GM04504 (cell line): ENCODE data around the gene GGA2.
"Not testable (repeated sequence)": the region's sequence is repeated elsewhere in the genome, so short reads cannot be mapped to it uniquely, and the experiment has no call there.

Experiments used
- DNase-seq: peaks from one replicate; pipeline ENCODE4 v3.0.0-alpha.2; 2012; ENCODE audit warnings: low read depth

GGA2 gene

DNA sequence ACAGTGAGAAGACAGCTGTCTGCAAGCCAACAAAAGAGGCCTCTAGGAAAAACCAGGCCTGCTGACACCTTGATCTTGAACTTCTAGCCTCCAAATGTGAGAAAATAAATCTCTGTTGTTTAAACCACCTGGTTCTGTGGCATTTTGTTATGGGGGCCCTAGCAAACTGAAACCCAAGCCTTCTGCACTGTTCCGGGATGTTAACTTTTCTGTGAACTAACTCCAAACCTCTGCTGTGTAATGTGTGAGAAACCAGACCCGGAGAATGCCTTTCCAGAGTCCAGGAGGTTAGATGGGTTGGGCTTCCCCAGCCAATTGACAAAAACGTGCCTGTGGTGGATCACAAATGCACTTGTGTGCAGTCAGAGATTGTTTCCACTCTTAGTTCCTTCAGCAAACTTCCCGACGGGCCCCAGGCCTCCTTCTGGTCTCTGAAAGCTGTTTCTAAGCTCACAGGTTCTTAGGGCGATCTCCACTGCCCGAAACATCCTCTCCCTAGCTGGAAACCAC is 13.6 kb upstream of the GGA2 start:
- no peak for DNase-seq

DNA sequence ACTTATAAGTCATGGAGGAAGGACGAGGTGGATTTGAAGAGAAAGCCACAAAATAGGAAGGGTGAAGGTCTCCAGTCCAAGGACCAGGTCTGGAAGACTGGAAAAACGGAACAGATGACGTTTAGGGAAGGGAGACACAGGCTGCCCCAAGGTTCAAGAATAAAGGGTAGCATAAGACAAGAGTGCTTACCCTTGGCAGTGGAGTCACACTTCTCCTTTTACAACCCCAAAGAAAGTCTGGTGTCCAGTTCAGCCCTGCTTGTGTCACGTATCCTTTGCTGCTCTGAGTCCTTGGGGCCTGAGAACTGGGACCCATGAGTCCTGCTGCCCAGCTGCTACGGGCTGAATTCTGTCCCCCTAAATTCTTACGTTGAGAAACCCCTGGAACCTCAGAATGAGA is 13.0 kb upstream of the GGA2 start:
- no peak for DNase-seq

DNA sequence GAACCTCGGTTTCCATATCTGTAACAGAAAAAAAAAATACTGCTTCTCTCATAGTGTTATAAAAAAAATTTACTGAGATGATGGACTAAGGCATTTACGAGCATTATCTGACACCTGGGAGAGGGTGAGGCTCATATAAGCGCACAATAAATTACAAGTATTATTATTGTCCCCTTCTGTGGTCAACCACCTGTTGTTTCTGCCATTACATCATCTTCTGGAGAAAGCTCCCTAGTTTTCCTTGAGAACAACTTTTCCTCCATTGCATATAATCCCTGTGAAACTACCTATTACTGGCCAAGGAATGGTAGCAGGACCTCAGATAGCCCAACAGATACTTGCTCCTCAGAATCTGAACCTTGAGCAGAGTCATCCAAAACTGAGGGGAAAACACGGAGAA is 11.7 kb upstream of the GGA2 start:
- no peak for DNase-seq

DNA sequence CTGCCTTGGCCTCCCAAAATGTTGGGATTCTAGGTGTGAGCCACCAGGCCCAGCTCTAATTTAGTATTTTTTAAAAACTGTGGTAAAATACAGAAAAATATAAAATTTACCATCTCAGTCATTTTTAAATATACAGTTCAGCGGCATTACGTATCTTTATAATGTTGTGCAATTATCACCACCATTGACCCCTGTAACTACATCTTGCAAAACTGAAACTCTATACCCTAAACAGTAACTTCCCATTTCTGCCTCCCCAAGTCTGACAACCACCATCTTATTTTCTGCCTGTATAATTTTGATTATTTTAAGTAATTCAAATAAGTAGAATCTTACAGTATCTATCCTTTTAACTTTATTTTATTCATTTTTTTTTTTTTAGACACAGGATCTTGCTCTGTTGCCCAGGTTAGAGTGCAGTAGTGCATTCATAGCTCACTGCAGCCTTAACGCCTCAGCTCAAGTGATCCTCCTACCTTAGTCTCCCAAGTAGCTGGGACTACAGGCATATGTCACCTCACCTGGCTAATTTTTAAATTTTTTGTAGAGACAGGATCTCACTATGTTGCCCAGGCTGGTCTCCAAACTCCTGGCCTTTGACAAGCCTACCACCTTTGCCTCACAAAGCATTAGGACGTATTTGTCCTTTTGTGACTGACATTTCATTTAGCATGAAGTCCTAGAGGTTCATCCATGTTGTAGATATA is 10.9 kb upstream of the GGA2 start:
- no peak for DNase-seq

DNA sequence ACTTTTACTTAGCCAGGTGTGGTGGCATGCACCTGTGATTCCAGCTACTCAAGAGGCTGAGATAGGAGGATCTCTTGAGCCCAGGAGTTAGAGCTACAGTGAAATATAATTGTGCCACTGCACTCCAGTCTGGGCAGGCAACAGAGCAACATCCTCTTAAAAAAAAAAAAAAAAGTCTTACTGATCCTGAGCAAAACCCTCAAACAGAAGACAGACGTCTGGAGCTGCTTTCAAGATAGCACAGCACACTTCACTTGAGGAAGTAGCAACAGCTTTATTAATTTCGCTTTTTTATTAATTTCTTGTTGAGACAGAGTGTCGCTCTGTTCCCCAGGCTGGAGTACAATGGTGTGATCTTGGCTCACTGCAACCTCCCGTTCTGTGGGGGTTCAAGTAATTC is 10.2 kb upstream of the GGA2 start:
- DNase-seq: no peak

DNA sequence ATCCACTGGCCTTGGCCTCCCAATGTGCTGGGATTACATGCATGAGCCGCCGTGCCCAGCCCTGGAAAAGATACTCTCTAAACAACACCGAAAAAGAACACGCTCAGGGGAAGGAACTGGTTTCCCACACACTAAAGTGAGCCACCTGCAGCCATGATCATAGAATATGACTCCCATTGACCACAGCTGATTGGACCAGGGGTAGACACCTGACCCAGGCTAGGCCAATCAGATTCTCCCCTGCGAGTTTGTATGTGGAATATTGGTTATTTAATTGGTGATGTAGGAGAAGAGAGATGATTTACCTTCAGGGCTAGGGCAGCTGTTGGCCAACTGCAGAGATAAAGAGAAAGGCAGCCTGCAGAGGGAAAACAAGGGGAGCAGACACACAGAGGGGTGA is 9.0 kb upstream of the GGA2 start:
- DNase-seq: no peak

DNA sequence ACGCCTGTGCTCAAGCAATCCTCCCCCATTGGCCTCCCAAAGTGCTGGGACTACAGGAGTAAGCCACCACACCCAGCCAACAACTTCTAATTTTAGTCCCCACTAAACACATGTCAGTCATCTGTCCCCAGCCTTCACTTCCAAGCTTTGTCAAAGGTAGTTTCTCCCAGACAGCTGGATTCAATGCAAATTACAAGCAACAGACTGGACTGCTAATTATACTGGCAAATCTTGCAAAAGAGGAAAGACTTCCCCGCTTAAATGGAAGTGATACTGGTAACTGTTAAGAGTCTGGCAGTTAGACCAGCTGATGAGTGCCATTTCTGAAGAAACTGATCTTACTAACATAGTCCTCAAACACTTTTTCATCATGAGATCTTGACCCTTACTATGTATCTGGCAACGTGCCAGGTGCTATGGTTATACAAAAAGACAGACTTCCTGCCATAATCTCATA is 8.2 kb upstream of the GGA2 start:
- DNase-seq: no peak

DNA sequence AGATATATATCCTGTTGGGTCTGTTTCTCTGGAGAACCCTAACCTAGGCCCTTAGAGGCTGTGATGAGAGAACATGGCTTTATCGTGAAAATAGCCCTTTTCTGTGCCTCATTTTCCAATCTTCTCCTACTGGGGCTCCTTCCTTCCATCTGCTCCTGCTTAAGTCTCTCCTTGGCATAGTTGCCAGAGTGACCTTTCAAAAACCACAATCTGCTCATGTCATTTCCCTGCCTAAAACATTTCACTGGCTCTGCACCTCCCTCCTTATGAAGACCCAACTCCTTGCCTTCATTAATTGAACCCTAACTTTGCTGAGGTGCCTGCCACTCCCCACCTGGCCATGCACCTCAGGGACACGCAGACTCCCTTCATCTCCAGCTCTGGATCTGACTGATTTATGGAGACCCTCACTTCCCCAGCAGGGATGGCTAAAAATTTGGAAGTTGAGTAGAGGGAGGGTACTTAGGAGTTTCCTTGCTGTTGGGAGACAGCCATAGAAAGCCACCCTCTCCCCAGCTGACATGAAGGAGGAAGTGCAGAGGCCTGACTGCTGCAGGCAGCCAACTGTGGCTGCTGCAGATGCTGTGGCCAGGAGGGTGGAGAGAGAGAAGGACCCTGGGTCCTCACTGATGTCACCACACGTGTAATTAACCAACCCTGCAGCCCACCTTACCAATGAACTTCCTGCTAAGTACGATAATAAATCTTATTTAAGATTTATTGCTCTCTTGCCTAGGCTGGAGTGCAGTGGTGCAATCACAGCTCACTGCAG is 6.3 kb upstream of the GGA2 start:
- DNase-seq: no peak

DNA sequence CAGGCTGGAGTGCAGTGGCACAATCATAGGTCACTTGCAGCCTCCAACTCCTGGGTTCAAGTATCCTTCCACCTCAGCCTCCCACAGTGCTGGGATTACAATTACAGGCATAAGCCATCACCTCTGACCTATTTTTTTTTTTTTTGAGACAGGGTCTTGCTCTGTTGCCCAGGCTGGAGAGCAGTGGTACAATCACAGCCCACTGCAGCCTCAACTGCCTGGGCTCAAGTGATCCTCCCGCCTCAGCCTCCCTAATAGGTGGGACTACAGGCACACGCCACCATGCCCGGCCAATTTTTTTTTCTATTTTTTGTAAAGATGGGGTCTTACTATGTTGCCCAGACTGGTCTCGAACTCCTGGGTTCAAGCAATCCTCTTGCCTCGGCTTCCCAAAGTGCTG is 5.6 kb upstream of the GGA2 start:
- no peak for DNase-seq

DNA sequence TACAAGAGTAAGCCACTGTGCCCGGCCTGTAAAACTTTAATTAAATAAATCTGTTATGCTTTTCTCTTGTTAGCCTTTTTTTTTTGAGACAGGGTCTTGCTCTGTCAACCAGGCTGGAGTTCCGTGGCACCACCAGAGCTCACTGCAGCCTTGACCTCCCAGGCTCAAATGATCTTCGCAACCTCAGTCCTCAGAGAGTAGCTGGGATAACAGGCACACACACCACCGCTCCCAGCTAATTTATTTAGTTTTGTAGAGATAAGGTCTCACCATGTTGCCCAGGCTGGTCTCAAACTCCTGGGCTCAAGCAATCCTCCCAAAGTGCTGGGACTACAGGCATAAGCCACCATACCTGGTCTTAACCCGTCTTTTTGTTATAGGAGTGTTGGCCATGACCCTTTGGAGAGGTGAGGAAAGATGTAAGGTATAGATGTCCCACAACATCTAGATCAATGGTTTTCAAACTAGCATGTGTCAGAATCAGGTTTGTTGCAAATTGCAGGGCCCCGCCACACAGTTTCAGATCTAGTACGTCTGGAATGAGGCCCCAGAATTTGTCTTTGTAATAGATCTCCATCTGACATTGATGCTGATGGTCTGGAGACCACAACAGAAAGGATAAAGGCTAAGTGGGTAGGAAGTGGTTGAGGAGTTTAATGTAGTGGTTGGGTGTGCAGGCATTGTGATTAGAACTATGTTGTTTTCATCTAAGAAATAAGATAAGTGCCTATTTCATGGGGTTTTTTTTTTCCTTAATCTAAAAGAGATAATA is 4.3 kb upstream of the GGA2 start:
- no peak for DNase-seq

DNA sequence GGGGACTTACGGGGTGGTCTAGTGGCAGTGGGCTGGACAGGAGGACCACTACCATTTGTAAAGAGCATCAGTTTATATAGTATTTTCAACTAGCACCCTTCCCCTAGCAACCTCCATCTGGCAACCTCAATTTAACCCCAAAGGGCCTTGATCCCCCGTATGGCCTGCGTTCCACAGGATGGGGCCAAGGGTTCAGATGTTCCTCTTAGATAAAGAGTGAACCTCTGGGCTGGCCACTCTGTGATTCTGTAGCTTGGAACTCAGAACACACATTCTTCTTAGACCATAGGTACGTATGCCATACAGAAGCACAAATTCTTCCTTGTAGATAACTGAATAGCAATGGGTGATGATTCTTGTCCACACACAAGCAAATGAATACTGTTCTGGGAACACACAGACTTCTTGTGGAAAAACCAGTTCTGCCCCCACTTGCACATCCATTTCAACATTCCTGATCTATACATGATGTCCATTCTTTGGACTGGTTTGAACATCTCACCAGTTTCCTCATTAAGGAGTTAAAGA is 1.9 kb upstream of the GGA2 start:
- DNase-seq: no peak

DNA sequence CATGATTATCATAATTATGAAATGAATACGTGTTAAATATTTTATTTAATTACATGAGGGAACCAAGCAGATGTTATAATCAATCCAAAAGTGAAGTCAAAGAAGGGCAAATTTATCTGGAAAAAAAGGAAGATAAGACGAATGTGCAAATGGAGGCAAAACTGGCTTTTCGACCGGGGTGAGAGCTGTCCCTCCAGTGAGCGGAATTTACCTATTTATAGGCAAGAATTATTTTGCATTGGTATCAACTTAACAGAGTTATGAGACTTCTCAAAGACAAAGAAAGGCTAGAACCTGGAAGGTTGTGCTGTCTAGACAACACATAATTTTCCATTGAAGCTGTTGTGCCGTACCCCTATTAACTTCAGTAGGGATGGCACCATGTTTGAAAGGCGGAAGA is 1.4 kb upstream of the GGA2 start:
- no peak for DNase-seq

DNA sequence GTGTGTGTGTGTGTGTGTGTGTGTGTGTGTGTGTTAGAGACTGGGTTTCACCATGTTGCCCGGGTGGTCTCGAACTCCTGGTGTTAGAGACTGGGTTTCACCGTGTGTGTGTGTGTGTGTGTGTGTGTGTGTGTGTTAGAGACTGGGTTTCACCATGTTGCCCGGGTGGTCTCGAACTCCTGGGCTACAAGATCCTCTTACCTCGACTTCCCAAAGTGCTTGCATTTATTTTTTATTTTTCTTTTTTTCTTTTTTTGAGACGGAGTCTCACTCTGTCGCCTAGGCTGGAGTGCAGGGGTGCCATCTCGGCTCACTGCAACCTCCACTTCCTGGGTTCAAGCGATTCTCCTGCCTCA is 599 bp upstream of the GGA2 start:
- not testable (repeated sequence) for DNase-seq

DNA sequence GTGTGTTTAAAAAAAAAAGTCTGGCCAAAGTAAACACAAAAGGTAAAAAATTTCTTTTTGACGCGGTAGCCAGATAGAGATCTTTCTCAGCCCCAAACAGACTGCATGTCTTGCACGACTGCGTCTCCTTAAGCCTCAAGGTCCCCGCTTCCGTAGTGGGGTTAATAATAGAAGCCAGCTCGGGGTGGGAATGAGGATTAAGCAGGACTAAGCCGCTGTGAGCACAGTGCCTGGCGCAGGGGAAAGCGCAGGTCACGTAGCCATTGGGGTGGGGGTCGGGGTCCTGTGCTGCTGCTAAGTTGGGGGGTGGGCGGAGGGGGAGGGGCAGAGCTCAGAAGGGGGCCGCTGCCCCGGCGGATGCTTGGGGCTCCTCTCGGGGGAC is 521 bp downstream of the GGA2 start:
- DNase-seq: no peak

DNA sequence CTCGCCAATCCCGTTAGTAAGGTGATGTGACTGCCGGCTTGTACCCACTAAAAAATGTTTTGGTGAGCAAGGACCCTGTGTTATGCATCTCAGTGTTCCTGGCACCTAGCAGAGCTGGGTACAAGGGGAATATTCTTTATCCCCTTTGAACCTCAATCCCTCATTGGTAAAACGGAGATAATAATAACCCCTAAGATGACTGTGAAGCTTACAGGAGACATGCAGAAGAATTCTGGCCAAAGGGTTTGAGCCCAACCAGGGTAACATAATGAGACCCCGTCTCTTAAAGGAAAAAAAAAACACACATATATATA is 896 bp downstream of the GGA2 start:
- no peak for DNase-seq

DNA sequence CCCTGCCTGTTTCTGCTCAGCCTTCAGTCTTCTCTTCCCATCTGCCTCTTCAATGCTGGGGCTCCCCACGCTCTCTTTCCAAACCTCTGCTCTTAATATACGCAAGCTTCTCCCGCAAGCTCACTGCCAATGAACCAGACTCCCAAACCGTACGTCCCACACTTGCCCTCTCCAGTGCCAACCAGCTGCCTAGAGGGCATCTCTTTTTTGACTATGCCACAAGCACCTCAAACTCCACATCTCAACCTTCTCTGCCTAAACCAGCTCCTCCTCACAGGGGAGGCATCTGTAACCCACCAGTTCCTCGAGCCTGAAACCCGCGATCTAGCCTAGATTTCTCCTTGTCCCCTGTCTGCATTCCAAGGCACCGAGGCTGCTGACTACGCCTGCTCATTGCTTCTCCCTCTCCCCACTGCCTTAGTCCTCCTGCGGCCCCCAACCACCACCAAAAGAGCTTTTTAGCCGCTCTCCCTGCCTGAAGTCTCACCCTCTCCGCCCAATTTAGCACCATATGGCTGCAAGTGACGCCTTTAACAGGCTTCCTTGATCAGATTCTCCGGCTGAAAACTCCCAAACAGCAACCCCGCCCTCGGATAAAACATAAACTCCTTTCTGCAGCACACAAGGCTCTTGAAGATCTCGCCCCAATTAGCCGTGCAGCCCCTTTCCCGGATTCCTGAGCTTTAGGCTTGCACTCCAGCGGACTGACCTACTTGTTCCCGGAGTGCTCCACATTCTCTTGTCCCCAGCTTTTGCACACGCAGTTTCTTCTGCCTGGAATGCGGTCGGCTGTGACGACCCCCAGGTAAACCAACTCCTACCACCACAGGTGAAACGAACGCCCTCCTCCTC is 1.5 kb downstream of the GGA2 start:
- DNase-seq: no peak

DNA sequence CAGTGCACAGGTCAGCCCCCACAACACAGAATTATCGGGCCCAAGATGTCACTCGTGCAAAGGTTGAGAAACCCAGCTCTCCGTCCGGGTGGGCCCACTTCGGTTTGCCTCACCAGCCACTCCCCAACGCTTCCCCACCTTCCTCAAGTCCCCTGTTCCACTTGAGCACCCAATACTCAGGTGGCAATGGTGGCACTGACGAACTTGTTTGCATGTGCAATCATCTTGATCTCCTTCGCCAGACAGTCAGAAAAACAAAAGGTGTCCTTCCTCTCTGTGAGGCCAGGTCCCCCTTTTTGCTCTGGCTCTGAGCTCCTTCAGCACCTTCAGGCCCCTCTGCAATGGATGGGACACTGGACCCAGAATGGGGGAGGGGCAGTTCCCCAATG is 3.7 kb downstream of the GGA2 start:
- DNase-seq: no peak

DNA sequence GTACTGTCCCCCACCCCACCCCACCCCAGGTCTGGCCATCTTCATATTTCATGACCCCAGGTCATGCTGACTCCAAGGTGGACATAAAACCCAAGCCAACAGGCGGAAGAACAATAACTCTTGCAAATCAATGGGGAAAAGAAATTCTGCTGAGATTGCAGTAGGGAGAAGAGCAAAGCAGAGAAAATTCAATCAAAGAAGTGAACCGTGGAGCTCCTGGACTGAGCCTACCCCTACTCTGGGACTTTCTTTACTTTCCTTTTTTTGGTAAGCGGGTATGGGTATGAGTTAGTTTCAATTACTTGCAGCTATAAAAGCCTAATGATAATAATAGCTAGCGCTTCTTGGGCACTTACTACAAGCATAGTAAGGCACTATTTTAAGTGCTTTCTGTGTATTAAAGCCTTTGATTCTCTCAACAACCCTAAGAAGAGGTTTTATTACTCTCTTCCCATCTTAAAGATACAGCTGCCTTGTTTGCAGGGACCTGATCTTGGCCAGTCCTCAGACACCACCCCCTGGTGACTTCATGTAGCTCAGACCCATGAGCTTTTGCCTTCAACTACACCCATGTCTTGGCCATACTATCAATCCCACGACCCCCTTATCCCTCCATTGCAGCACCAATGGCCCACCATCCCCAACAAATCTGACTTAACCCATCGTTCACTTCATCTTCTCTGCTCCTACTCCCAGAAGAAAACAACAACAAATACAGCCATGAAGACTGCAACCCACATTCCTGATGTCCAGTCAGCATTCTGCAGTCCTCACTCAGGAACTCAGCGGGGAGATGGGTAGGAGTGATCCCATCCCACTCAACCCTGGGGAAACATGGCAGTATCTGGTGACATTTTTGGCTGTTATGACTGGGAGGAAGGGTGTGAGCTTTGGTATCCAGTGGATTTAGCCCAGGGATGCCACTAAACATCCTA is 4.4 kb downstream of the GGA2 start:
- no peak for DNase-seq

DNA sequence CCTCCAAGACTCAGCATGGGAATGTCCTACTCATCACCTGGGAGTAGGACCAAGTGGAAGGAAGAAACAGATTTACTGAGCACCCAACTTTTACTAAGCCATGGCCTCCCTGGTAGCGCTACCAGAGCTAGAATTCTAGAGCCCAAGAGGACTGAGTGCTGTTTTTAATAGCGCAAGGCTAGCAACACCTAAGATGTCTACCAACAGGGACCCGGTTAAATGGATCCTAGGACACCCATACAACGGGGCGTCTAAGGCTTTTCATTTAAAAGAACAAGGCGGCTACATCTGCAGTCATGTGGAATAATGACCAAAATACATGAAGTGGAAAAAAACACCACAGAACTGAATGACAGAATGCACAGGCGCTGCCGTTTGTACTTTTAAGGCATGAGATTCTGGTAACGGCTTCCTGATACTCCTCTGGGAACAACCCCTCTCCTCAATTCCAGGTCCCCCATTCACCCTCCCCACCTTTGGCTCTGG is 5.1 kb downstream of the GGA2 start:
- DNase-seq: no peak

DNA sequence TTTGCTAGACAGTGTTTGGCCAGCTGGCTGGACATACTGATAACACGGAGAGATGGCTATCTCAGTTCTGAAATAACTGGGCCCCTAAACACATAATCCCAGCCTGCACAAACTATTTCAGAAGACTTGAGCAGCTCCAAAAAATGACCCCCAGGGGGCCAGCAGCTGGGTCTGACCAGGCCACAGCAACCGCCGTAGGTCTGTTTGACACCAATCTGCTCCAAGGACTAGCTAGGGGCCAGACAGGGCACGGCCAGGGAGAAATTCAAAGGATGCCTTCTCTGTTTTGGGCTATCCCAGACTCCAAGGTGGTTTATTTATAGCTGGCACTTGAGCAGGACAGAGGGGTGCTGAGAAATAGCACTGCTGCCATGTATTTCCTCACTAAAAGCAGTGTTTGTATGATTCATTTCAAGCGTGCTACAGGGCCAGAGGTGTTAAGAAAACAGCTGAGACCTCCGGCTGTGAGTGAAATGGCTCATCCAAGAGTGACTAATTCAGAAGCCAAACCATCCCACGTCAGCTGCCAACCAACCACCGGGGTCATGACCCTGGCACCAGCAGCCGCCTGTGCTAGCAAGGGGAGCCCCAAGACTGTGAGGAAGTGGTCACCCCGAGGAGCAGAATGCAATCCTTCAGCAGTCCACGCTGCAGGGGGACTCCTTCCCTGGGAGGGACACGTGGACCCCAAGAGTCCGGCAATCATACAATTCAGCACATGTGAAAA is 5.7 kb downstream of the GGA2 start:
- DNase-seq: peak; percentile 88
